ENCODE data around the gene ABHD16A. TPM values are rescaled to one million over a fixed set of nuclear protein-coding genes. Genes with fewer than 3 reads are reported as not detected.

ABHD16A gene
- total and polyA plus RNA-seq, 2 of the 13 experiments (the other 11 are each of a cell fraction or from before 2014, with no cell fraction given), result 43.5 to 45.4 TPM

DNA sequence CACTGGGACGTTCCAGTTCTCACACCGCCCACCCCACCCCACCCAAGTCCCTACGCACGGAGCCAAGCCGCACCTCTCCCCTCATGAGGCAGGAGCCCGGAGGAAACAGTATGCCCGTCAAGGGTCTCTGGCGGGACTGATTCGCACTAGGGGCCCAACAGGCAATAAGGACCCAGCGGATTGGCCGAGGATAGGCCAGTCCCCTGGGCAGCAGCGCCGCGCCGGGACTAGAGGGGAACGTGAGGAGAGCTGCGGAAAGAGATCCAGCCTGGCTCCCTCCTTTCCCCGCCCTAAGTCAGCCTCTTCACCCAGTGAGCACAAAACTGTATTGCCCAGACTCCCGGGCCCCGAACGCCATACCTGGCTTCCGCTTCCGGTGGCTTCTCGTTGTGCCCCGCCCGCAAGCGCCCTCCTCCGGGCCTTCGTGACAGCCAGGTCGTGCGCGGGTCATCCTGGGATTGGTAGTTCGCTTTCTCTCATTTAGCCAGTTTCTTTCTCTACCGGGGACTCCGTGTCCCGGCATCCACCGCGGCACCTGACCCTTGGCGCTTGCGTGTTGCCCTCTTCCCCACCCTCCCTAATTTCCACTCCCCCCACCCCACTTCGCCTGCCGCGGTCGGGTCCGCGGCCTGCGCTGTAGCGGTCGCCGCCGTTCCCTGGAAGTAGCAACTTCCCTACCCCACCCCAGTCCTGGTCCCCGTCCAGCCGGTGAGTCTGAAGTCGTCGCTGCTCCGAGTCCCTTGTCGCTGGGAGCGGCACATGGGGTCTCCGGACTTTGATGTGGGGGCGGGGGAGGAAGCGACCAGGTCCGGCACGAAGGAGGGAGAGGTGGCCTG lies 37.4 kb downstream of the ABHD16A start, which contains the start of gene CSNK2B (continued):
- TF ChIP-seq ZNF503 (CRISPR knock-in tag; IDR thresholded peaks at IDR 0.05), result no peak; the same call in 1 of the 2 replicates
- no peak for TF ChIP-seq SALL2 (CRISPR knock-in tag; IDR thresholded peaks at IDR 0.05)
- no peak for TF ChIP-seq NR2F6 (IDR thresholded peaks at IDR 0.05)
- peak; percentile 64; the same call in 1 of the 2 replicates for TF ChIP-seq NR2F6 (CRISPR knock-in tag; IDR thresholded peaks at IDR 0.05)
- TF ChIP-seq MED8 (CRISPR knock-in tag; IDR thresholded peaks at IDR 0.05; ENCODE audit: insufficient replicate concordance), result peak; percentile 87
- TF ChIP-seq ARNT (IDR thresholded peaks at IDR 0.05), result no peak
- 0 out of 2 replicates have a peak, but pooled peaks have one; percentile 8 for TF ChIP-seq THAP7 (CRISPR knock-in tag; IDR thresholded peaks at IDR 0.05)
- no peak for TF ChIP-seq ZNF7 (CRISPR knock-in tag; IDR thresholded peaks at IDR 0.05)
- TF ChIP-seq BRD4 (CRISPR knock-in tag; IDR thresholded peaks at IDR 0.05), result no peak; the same call in 1 of the 2 replicates
- TF ChIP-seq ZNF558 (CRISPR knock-in tag; IDR thresholded peaks at IDR 0.05; ENCODE audit: borderline replicate concordance), result 0 out of 2 replicates have a peak, but pooled peaks have one; percentile 15
- 0 out of 2 replicates have a peak, but pooled peaks have one; percentile 7 for TF ChIP-seq SOX13 (IDR thresholded peaks at IDR 0.05)
- TF ChIP-seq SOX13 (CRISPR knock-in tag; conservative IDR thresholded peaks at IDR 0.05 in 1 of 2, IDR thresholded peaks at IDR 0.05 in 1 of 2), result peak in 1 of 2 experiments; percentile 11; a peak in 1 of 4 replicates
- TF ChIP-seq, protein P1, sequence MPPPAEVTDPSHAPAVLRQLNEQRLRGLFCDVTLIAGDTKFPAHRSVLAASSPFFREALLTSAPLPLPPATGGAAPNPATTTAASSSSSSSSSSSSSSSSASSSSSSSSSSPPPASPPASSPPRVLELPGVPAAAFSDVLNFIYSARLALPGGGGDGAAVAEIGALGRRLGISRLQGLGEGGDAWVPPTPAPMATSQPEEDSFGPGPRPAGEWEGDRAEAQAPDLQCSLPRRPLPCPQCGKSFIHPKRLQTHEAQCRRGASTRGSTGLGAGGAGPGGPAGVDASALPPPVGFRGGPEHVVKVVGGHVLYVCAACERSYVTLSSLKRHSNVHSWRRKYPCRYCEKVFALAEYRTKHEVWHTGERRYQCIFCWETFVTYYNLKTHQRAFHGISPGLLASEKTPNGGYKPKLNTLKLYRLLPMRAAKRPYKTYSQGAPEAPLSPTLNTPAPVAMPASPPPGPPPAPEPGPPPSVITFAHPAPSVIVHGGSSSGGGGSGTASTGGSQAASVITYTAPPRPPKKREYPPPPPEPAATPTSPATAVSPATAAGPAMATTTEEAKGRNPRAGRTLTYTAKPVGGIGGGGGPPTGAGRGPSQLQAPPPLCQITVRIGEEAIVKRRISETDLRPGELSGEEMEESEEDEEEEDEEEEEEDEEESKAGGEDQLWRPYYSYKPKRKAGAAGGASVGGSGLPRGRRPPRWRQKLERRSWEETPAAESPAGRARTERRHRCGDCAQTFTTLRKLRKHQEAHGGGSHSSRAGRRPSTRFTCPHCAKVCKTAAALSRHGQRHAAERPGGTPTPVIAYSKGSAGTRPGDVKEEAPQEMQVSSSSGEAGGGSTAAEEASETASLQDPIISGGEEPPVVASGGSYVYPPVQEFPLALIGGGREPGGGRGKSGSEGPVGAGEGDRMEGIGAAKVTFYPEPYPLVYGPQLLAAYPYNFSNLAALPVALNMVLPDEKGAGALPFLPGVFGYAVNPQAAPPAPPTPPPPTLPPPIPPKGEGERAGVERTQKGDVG (CRISPR knock-in tag; IDR thresholded peaks at IDR 0.05; ENCODE audit: borderline replicate concordance), result no peak
- TF ChIP-seq, protein P2, sequence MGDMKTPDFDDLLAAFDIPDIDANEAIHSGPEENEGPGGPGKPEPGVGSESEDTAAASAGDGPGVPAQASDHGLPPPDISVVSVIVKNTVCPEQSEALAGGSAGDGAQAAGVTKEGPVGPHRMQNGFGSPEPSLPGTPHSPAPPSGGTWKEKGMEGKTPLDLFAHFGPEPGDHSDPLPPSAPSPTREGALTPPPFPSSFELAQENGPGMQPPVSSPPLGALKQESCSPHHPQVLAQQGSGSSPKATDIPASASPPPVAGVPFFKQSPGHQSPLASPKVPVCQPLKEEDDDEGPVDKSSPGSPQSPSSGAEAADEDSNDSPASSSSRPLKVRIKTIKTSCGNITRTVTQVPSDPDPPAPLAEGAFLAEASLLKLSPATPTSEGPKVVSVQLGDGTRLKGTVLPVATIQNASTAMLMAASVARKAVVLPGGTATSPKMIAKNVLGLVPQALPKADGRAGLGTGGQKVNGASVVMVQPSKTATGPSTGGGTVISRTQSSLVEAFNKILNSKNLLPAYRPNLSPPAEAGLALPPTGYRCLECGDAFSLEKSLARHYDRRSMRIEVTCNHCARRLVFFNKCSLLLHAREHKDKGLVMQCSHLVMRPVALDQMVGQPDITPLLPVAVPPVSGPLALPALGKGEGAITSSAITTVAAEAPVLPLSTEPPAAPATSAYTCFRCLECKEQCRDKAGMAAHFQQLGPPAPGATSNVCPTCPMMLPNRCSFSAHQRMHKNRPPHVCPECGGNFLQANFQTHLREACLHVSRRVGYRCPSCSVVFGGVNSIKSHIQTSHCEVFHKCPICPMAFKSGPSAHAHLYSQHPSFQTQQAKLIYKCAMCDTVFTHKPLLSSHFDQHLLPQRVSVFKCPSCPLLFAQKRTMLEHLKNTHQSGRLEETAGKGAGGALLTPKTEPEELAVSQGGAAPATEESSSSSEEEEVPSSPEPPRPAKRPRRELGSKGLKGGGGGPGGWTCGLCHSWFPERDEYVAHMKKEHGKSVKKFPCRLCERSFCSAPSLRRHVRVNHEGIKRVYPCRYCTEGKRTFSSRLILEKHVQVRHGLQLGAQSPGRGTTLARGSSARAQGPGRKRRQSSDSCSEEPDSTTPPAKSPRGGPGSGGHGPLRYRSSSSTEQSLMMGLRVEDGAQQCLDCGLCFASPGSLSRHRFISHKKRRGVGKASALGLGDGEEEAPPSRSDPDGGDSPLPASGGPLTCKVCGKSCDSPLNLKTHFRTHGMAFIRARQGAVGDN (CRISPR knock-in tag; IDR thresholded peaks at IDR 0.05), result peak; percentile 84
- TF ChIP-seq ZNF572 (CRISPR knock-in tag; IDR thresholded peaks at IDR 0.05), result peak; percentile 80; the same call in 1 of the 2 replicates
- TF ChIP-seq, protein P3, sequence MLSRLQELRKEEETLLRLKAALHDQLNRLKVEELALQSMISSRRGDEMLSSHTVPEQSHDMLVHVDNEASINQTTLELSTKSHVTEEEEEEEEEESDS (CRISPR knock-in tag; IDR thresholded peaks at IDR 0.05; ENCODE audit: borderline replicate concordance), result 0 out of 2 replicates have a peak, but pooled peaks have one; percentile 33
- TF ChIP-seq XBP1 (CRISPR knock-in tag; IDR thresholded peaks at IDR 0.05), result peak; percentile 77; the same call in 1 of the 2 replicates
- peak; percentile 97 for TF ChIP-seq ZFX (CRISPR knock-in tag; IDR thresholded peaks at IDR 0.05; ENCODE audit: low read depth)
- no peak for TF ChIP-seq ZNF326 (CRISPR knock-in tag; IDR thresholded peaks at IDR 0.05; ENCODE audit: borderline replicate concordance)
